Peyer's patch (tissue), 4 donors: Measurements from ENCODE around the gene SRGAP1. TPM values are rescaled to one million over a fixed set of nuclear protein-coding genes. Genes with fewer than 3 reads are reported as not detected.

ENCODE experiments used
- DNase-seq, 3 donors: peaks; one replicate each; pipeline ENCODE4 v3.0.0-alpha.2; 2017 to 2019
- H3K27ac ChIP-seq, 4 donors: fragments of 200-600 bp; sonication (generic); one replicate each; pipeline ENCODE4 v1.5.1; 2016 to 2019
- H3K27me3 ChIP-seq, 2 donors: fragments of 200-600 bp; sonication (generic); one replicate each; pipeline ENCODE4 v1.5.1; 2019
- H3K36me3 ChIP-seq, 3 donors: fragments of 200-600 bp; sonication (generic); one replicate each; pipeline ENCODE4 v1.5.1; 2016 to 2019
- H3K4me1 ChIP-seq, 4 donors: fragments of 200-600 bp; sonication (generic); one replicate each; pipeline ENCODE4 v1.5.1; 2016 to 2019
- H3K4me3 ChIP-seq, 4 donors: fragments of 200-600 bp; sonication (generic); 1 replicate in 3 of 4; 2 replicates in 1 of 4; pipeline ENCODE4 v1.5.1; 2016 to 2019; ENCODE audit warnings: mild to moderate bottlenecking in 1 of 4
- H3K9me3 ChIP-seq, 4 donors: fragments of 200-600 bp; sonication (generic); one replicate each; pipeline ENCODE4 v1.5.1; 2016 to 2019; ENCODE audit warnings: mild to moderate bottlenecking in 1 of 4
- CTCF ChIP-seq, 6 experiments: fragments of 450-650 bp in 4 of 6; fragments of 200-600 bp in 2 of 6; sonication (generic) in 1 of 6; IDR thresholded peaks; one replicate each; pipeline ENCODE4 v1.5.1; 2017 to 2019; ENCODE audit warnings: antibody characterized with exemption in 6 of 6, mild to moderate bottlenecking in 3 of 6, moderate library complexity in 1 of 6
- POLR2A ChIP-seq, 2 donors: fragments of 450-650 bp; IDR thresholded peaks; one replicate each; pipeline ENCODE4 v1.5.1; 2017; ENCODE audit warnings: antibody characterized with exemption in 2 of 2, mild to moderate bottlenecking in 2 of 2, moderate library complexity in 2 of 2
- total RNA-seq, 4 donors: library from RNA; depleted of rRNA; stranded (reverse); fragments of >200 nt; gene quantifications; one replicate each; pipeline ENCODE4 v1.1.0, GENCODE V29; 2016

SRGAP1 gene
- total RNA-seq, 4 donors from 2014 or later = 5.8 to 92.4 (median 16.4) TPM

- no peaks in the 10 kb centered on the region for H3K36me3 ChIP-seq
- no peak overlapping the region for H3K27ac ChIP-seq
- no peak overlapping the region for H3K4me3 ChIP-seq
- TF ChIP-seq CTCF (IDR thresholded peaks at IDR 0.05) = no peak
- TF ChIP-seq POLR2A (IDR thresholded peaks at IDR 0.05) = no peak
- DNase-seq = no peak
- no peaks in the 10 kb centered on the region for H3K9me3 ChIP-seq
- H3K4me1 ChIP-seq = no peaks in the 10 kb centered on the region
- H3K27me3 ChIP-seq = no peaks in the 10 kb centered on the region
These were observed 138.2 kb downstream of the SRGAP1 start for GRCh38 chr12:63982604-63983295.

DNA sequence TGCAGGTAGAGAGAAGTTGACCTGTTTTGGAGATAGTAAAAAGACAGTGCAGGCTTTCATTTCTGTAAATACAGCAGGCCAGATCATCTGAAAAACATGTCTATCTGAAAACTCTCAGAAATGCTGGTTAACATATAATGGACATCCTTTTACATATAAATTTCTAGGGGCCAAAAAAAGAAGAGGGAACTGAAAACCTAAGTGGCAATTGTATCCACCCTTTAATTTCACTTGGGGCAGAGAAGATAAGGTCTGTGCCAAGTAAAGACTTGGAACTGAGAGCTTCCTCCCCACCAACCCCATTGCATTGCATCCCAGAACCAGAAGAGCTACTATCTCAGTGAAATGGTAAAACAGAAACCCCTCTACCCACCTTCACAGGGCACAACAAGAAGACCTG lies 141.0 kb downstream of the SRGAP1 start:
- H3K27me3 ChIP-seq = no peaks in the 10 kb centered on the region
- DNase-seq = no peak
- H3K36me3 ChIP-seq = peaks cover 0 to 5% (median 0%) of the 10 kb centered on the region in 3 donors
- no peak for TF ChIP-seq POLR2A (IDR thresholded peaks at IDR 0.05)
- TF ChIP-seq CTCF (IDR thresholded peaks at IDR 0.05) = no peak
- H3K4me1 ChIP-seq = no peaks in the 10 kb centered on the region
- H3K27ac ChIP-seq = no peak overlapping the region
- H3K4me3 ChIP-seq = no peak overlapping the region
- H3K9me3 ChIP-seq = no peaks in the 10 kb centered on the region

DNA sequence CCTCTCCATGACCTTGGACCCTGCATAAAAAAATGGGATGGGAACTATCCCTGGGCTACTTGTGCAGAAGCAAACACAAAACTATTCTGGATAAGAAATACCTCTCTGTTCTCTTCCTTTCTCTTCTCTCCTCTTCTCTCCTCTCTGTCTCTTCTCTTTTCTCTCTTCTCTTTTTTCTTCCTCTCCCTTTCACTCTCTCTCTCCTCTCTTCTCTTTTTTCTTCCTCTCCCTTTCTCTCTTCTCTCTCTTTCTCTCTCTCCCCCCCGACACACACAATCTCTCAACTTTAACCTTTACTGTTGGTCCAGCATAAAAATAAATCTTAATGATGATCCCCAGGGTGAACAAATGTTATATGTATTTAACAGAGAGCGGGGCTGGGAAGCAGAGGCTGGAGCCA lies 141.4 kb downstream of the SRGAP1 start:
- no peak for TF ChIP-seq CTCF (IDR thresholded peaks at IDR 0.05)
- TF ChIP-seq POLR2A (IDR thresholded peaks at IDR 0.05) = no peak
- Histone ChIP-seq H3K4me3 (no peak overlapping the region), H3K27me3 (no peaks in the 10 kb centered on the region), H3K9me3 (no peaks in the 10 kb centered on the region), H3K27ac (no peak overlapping the region), H3K36me3 (peaks cover 0 to 5% (median 0%) of the 10 kb centered on the region in 3 donors), H3K4me1 (no peaks in the 10 kb centered on the region)
- no peak for DNase-seq

DNA sequence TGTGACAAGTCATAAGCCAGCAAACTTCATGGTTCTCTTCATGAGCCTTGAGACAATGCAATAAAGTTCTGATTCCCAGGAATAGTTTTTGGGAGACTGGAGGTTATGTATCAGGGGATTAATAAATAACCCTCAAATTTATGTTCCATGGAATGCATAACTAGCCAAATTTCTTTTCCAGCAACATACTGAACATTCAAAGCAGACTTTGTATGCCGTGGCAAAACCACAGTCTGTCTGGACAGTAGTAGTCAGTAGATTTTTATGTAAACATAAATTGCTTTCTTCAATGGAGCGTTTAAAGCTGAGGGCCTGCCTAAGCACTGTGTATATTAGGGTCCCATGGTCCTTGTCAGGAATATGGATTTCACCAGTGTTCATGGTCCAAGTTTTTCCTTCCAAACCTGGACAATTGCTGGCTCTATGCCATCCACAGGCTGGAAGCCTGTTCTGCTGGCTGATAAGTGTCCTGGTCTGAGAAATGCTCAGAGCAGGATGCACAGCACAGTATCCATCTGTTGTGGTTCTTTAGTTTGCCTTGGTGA lies 144.9 kb downstream of the SRGAP1 start:
- H3K27ac ChIP-seq = no peak overlapping the region
- DNase-seq = no peak
- no peak for TF ChIP-seq POLR2A (IDR thresholded peaks at IDR 0.05)
- TF ChIP-seq CTCF (IDR thresholded peaks at IDR 0.05) = no peak

DNA sequence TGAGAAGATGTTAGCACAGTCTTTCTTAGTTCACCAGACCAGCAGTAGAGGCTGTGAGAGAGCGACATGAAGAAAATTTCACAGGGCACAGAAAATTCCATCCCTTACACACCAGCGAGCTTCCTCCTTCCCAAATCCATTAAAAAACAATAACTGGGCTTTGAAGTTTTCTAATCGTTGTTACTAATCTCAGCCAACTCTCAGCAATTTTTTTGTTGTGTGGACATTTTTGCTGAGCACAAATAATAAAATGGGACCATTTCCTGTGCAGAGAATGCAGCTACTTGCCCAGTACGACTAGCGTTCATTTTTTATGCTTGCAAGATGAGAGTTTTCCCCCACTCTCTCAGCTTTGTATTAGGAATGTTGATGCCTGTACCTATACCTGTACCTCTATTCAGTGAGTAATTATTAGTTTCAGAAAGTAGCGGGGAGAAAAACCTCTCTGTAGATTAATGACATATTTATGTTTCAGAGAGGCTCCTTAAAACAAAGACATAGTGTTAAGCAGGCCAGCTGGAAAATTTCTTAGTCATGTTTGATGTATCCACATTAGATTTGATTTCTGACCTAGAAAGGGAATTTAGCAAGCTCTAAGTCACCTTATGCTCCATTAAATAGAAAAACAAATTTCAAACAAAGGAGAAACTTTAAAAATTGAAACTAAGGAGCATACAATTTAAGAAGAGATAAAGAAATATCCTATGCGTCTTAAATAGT lies 146.5 kb downstream of the SRGAP1 start:
- Histone ChIP-seq H3K36me3 (peaks cover 0 to 5% (median 0%) of the 10 kb centered on the region in 3 donors), H3K4me3 (no peak overlapping the region), H3K4me1 (no peaks in the 10 kb centered on the region), H3K27me3 (no peaks in the 10 kb centered on the region), H3K27ac (no peak overlapping the region), H3K9me3 (no peaks in the 10 kb centered on the region)
- no peak for DNase-seq
- TF ChIP-seq CTCF (IDR thresholded peaks at IDR 0.05) (no peak), POLR2A (IDR thresholded peaks at IDR 0.05) (no peak)

More for the DNA sequence above, 144.9 kb downstream of the SRGAP1 start:
- H3K4me3 ChIP-seq = no peak overlapping the region
- no peaks in the 10 kb centered on the region for H3K4me1 ChIP-seq
- H3K36me3 ChIP-seq = peaks cover 0 to 5% (median 0%) of the 10 kb centered on the region in 3 donors
- H3K27me3 ChIP-seq = no peaks in the 10 kb centered on the region
- H3K9me3 ChIP-seq = no peaks in the 10 kb centered on the region
